ENCODE measurements around the gene ZC3H7B. TPM values are rescaled to one million over a fixed set of nuclear protein-coding genes. Genes with fewer than 3 reads are reported as not detected.

ZC3H7B gene, protein sequence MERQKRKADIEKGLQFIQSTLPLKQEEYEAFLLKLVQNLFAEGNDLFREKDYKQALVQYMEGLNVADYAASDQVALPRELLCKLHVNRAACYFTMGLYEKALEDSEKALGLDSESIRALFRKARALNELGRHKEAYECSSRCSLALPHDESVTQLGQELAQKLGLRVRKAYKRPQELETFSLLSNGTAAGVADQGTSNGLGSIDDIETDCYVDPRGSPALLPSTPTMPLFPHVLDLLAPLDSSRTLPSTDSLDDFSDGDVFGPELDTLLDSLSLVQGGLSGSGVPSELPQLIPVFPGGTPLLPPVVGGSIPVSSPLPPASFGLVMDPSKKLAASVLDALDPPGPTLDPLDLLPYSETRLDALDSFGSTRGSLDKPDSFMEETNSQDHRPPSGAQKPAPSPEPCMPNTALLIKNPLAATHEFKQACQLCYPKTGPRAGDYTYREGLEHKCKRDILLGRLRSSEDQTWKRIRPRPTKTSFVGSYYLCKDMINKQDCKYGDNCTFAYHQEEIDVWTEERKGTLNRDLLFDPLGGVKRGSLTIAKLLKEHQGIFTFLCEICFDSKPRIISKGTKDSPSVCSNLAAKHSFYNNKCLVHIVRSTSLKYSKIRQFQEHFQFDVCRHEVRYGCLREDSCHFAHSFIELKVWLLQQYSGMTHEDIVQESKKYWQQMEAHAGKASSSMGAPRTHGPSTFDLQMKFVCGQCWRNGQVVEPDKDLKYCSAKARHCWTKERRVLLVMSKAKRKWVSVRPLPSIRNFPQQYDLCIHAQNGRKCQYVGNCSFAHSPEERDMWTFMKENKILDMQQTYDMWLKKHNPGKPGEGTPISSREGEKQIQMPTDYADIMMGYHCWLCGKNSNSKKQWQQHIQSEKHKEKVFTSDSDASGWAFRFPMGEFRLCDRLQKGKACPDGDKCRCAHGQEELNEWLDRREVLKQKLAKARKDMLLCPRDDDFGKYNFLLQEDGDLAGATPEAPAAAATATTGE
- 47.9 and 56.4 TPM in 2 replicates for total RNA-seq

DNA sequence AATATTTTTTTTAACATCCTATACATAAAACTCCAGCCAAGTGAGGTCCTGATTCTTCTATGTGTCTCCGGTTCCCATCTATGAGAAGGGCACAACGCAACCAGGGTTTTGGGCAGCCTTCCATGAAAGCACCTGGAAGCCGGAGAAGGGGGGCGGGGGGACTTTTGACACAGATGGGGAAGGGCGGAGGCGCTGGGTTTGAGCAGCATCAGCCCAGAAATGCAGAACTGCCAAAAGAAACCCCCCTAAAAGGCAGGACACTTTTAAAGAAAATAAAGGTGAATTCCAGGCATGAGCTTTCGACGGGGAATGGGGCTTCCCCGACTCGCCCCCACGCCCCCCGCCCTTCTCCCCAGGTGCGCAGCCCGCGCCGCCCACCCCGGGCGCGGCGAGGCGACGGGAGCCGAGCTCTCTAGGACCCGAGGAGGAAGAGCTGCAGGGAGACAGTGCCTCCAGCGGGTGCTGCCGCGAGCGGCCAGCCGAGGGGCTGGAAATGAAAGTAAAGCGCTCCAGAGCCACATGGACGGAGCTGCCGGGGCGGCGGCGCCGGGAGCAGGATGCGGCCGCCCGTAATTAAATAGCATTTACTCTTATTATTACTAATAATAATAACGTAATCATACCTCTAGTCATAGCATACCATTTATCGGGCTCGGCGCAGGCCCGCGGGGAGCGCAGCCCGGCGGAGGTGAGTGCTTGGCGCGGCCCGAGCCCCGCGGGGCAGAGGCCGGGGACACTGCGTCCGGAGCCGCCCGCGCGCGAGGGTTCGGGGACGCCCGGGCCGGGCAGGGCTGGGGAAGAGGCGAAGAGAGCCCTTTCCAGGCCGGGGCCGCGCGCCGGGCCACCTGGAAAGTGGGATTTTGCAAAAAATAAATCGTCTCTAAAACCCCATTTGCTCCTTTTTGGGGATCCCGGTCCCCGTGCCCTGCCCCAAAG is at the start of gene ZC3H7B:
TSS of gene ZC3H7B (plus strand) at position 441 of the 936 bp plus-strand sequence. CDS start 19,136 bp downstream, outside the sequence.

DNA sequence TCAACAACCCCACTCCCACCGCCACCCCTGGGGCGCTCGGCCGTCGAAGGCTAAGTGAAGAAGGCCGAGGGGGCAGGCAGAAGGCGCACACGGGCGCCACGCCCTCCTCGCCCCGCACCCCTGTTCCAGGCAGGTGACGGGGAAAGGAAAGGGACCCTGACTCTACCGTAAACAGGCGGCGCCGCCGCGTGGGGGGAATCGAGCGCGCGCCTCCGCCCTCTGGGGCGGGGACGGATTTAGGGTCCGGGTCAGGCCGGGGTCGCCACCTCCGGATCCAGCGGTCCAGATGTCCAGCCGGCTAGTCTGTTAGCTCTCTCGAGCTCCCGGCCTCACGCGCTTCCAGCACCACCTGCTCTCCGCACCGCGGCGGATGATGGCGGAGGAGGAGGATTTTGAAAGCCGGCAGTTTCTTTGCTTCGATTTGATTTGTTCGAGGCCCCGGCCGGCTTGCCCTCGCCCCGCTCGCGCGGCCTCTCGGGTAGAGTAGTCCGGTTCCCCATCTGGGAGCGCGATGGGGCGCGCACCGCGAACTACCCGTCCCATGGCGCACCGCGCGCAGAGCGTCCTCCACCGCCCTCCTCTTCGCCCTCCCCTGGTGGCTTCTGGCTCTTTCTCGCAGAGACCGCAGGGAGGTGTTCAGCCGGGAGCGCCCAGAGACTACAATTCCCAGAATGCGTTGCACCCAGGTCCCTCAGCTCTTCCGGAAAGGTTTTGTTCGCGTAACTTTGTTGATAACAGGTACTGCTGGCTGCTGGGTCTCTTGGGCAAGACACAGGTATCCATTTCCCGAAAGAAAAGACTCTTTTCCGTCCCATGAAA is 15.3 kb upstream of the ZC3H7B start, which contains the start of gene RANGAP1:
TSS of gene RANGAP1 (minus strand) at position 368 of the 819 bp plus-strand sequence. CDS start 5,143 bp downstream, outside the sequence.

DNA sequence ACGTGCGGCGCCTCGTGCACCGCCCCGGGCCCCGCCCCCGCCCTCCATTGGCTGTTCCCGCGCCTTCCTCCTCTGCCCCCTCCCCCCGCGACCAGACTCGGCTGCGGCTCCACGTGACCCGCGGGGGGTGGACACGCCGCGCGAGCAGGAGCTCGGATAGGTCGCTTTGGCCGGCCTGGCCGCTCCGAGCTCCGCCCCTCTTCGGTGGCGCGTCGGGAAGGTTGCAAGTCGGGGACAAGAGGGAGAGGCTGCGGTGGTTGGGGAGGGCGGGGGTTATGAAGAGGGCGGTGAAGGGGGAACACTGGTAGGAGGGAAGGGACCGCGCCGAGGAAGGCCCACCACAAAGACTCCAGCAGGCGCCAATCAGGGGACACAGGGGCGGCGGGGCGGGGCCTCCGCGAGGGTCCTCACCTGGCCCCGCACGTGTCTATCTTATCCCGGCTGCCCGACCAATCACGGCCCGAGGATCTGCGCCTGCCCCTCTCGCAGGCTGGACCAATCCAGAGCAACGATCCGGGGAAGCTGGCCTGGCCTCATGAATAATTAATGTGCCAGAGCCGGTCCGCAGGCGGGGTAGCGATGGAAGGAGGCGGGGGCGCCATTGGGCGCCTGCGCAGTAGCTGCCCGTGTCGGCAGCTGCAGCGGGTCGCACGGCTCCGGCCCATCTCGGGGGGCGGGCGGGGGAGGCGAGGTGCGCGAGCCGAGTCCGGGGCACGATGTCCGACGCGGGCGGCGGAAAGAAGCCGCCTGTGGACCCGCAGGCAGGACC is 80.2 kb downstream of the ZC3H7B start, which contains the start of gene TEF:
TSS of gene TEF (plus strand) at position 614 of the 769 bp plus-strand sequence. CDS start at position 717, 103 bp downstream.

Other genes with a start within 250 kb of the ZC3H7B start
- gene EP300, start 208.9 kb upstream of the ZC3H7B start, total RNA-seq = 19.4 and 24.8 TPM in 2 replicates
- gene L3MBTL2, start 96.2 kb upstream of the ZC3H7B start, total RNA-seq = 12.4 and 28.2 TPM in 2 replicates
- 0.96 and 1.4 TPM in 2 replicates for gene CHADL, start 60.6 kb upstream of the ZC3H7B start, total RNA-seq
- 56.9 and 184 TPM in 2 replicates for gene RANGAP1, start 15.3 kb upstream of the ZC3H7B start, total RNA-seq
- 3.6 and 7.0 TPM in 2 replicates for gene TEF, start 80.4 kb downstream of the ZC3H7B start, total RNA-seq
- gene TOB2, start 145.3 kb downstream of the ZC3H7B start, total RNA-seq = 9.0 and 19.9 TPM in 2 replicates
- 47.6 and 93.9 TPM in 2 replicates for gene PHF5A, start 167.2 kb downstream of the ZC3H7B start, total RNA-seq
- gene ACO2, start 167.6 kb downstream of the ZC3H7B start, total RNA-seq = 57.5 and 103 TPM in 2 replicates
- 14.4 and 18.8 TPM in 2 replicates for gene POLR3H, start 242.9 kb downstream of the ZC3H7B start, total RNA-seq